H9 (cell line): ENCODE data around the gene LPP. TPM values are rescaled to one million over a fixed set of nuclear protein-coding genes. Genes with fewer than 3 reads are reported as not detected.

ENCODE experiments used
- DNase-seq: peaks from one replicate; pipeline ENCODE4 v3.0.0-alpha.2; 2017
- H2AFZ ChIP-seq: one replicate; pipeline ENCODE4 v1.6.1; 2013; ENCODE audit warnings: mild to moderate bottlenecking, low read length, control low read depth, moderate library complexity
- H2AK5ac ChIP-seq: 2 replicates; pipeline ENCODE4 v1.6.1; 2013; ENCODE audit warnings: low read length, control low read depth, mixed read lengths; ENCODE audit not compliant: insufficient read length
- H2BK120ac ChIP-seq: one replicate; pipeline ENCODE4 v1.6.1; 2013; ENCODE audit warnings: low read depth, mild to moderate bottlenecking, low read length, control low read depth, inconsistent platforms; ENCODE audit not compliant: poor library complexity, severe bottlenecking
- H2BK12ac ChIP-seq: 2 replicates; pipeline ENCODE4 v1.6.1; 2013; ENCODE audit warnings: low read length, control low read depth, mixed read lengths, low read depth; ENCODE audit not compliant: insufficient read length
- H2BK15ac ChIP-seq: 2 replicates; pipeline ENCODE4 v1.6.1; 2013; ENCODE audit warnings: low read depth, low read length, control low read depth
- H2BK20ac ChIP-seq: one replicate; pipeline ENCODE4 v1.6.1; 2013; ENCODE audit warnings: low read depth, mild to moderate bottlenecking, low read length, control low read depth, inconsistent platforms; ENCODE audit not compliant: poor library complexity, severe bottlenecking
- H2BK5ac ChIP-seq: 2 replicates; pipeline ENCODE4 v1.6.1; 2013; ENCODE audit warnings: low read length, control low read depth, mixed read lengths; ENCODE audit not compliant: insufficient read length
- H3K14ac ChIP-seq: 2 replicates; pipeline ENCODE4 v1.6.1; 2013; ENCODE audit warnings: low read length, control low read depth; ENCODE audit not compliant: insufficient read depth
- H3K18ac ChIP-seq: 2 replicates; pipeline ENCODE4 v1.6.1; 2013; ENCODE audit warnings: low read depth, mild to moderate bottlenecking, mixed read lengths, low read length, control low read depth; ENCODE audit not compliant: insufficient read length
- H3K23ac ChIP-seq: 2 replicates; pipeline ENCODE4 v1.6.1; 2013; ENCODE audit warnings: low read length, control low read depth, mixed read lengths, low read depth; ENCODE audit not compliant: insufficient read length
- H3K23me2 ChIP-seq: 2 replicates; pipeline ENCODE4 v1.6.1; 2013; ENCODE audit warnings: low read depth, mild to moderate bottlenecking, mixed read lengths, low read length, control low read depth; ENCODE audit not compliant: insufficient read length, poor library complexity, severe bottlenecking
- H3K27ac ChIP-seq: 2 replicates; pipeline ENCODE4 v1.5.1; 2013; ENCODE audit warnings: low read length, control low read depth, mixed read lengths, low read depth; ENCODE audit not compliant: insufficient read length
- H3K27me3 ChIP-seq: 2 replicates; pipeline ENCODE4 v1.6.1; 2013; ENCODE audit warnings: low read length, control low read depth, inconsistent platforms; ENCODE audit not compliant: insufficient read depth
- H3K4ac ChIP-seq: 2 replicates; pipeline ENCODE4 v1.6.1; 2013; ENCODE audit warnings: low read depth, mild to moderate bottlenecking, control low read depth, inconsistent platforms, low read length, moderate library complexity
- H3K4me1 ChIP-seq: 2 replicates; pipeline ENCODE4 v1.6.1; 2013; ENCODE audit warnings: low read length, control low read depth, inconsistent platforms; ENCODE audit not compliant: insufficient read depth
- H3K4me2 ChIP-seq: 2 replicates; pipeline ENCODE4 v1.6.1; 2013; ENCODE audit warnings: low read length, control low read depth, mixed read lengths; ENCODE audit not compliant: insufficient read length, insufficient read depth
- H3K56ac ChIP-seq: 2 replicates; pipeline ENCODE4 v1.6.1; 2013; ENCODE audit warnings: low read depth, mild to moderate bottlenecking, mixed read lengths, low read length, control low read depth; ENCODE audit not compliant: insufficient read length
- H3K79me1 ChIP-seq: 2 replicates; pipeline ENCODE4 v1.6.1; 2013; ENCODE audit warnings: low read depth, mild to moderate bottlenecking, moderate library complexity, low read length, control low read depth, inconsistent platforms; ENCODE audit not compliant: insufficient read depth, poor library complexity, severe bottlenecking
- H3K79me2 ChIP-seq: 2 replicates; pipeline ENCODE4 v1.6.1; 2013; ENCODE audit warnings: low read length, control low read depth, inconsistent platforms; ENCODE audit not compliant: insufficient read depth
- H3K9ac ChIP-seq: 2 replicates; pipeline ENCODE4 v1.6.1; 2013; ENCODE audit warnings: low read length, control low read depth, mixed read lengths; ENCODE audit not compliant: insufficient read length; ENCODE audit errors: extremely low read depth
- H3K9me3 ChIP-seq: one replicate; pipeline ENCODE4 v1.6.1; 2013; ENCODE audit warnings: low read depth, low read length, inconsistent platforms; ENCODE audit not compliant: control insufficient read depth
- H3T11ph ChIP-seq: one replicate; pipeline ENCODE4 v1.6.1; 2013; ENCODE audit warnings: mild to moderate bottlenecking, low read length, control low read depth, inconsistent platforms
- H4K20me1 ChIP-seq: one replicate; pipeline ENCODE4 v1.6.1; 2013; ENCODE audit not compliant: control insufficient read depth, insufficient read length, insufficient read depth
- H4K5ac ChIP-seq: 2 replicates; pipeline ENCODE4 v1.6.1; 2013; ENCODE audit warnings: low read depth, mild to moderate bottlenecking, mixed read lengths, low read length, control low read depth; ENCODE audit not compliant: insufficient read length
- H4K8ac ChIP-seq: replicated peaks from 2 replicates; pipeline ENCODE4 v1.6.1; 2013; ENCODE audit warnings: low read length, control low read depth, mixed read lengths, low read depth; ENCODE audit not compliant: insufficient read length
- H4K91ac ChIP-seq: 2 replicates; pipeline ENCODE4 v1.6.1; 2013; ENCODE audit warnings: low read depth, mild to moderate bottlenecking, moderate library complexity, mixed read lengths, low read length, control low read depth; ENCODE audit not compliant: insufficient read length
- H3K27ac Mint-ChIP-seq, 3 experiments: 2 replicates in 2 of 3; 3 replicates in 1 of 3; pipeline ENCODE4 v1.8.0; 2020 to 2021; ENCODE audit warnings: mixed read lengths in 3 of 3, mild to moderate bottlenecking in 1 of 3, moderate library complexity in 1 of 3
- H3K27me3 Mint-ChIP-seq: 2 replicates; pipeline ENCODE4 v1.8.0; 2021; ENCODE audit warnings: low read depth, mild to moderate bottlenecking, moderate library complexity, mixed read lengths
- H3K36me3 Mint-ChIP-seq, 3 experiments: 2 replicates in 2 of 3; 3 replicates in 1 of 3; pipeline ENCODE4 v1.8.0; 2020 to 2021; ENCODE audit warnings: low read depth in 3 of 3, mixed read lengths in 3 of 3; ENCODE audit not compliant: insufficient read depth in 1 of 3
- H3K4me1 Mint-ChIP-seq, 2 experiments: 2 replicates each; pipeline ENCODE4 v1.8.0; 2020; ENCODE audit warnings: mixed read lengths in 2 of 2
- H3K4me3 Mint-ChIP-seq, 2 experiments: 2 replicates in 1 of 2; 3 replicates in 1 of 2; pipeline ENCODE4 v1.8.0; 2020 to 2021; ENCODE audit warnings: mild to moderate bottlenecking in 2 of 2, mixed read lengths in 2 of 2, moderate library complexity in 1 of 2
- H3K9me3 Mint-ChIP-seq, 2 experiments: 2 replicates in 1 of 2; 3 replicates in 1 of 2; pipeline ENCODE4 v1.8.0; 2020; ENCODE audit warnings: mild to moderate bottlenecking in 2 of 2, mixed read lengths in 2 of 2, moderate library complexity in 1 of 2
- CTCF ChIP-seq: fragments of 200-600 bp; sonication (generic); conservative IDR thresholded peaks from 3 replicates; pipeline ENCODE4 v1.8.0; 2021; ENCODE audit warnings: antibody characterized with exemption, mild to moderate bottlenecking
- WGBS: extraction: QIAGEN DNeasy Blood & Tissue Kit; methylation state at CpG from one replicate; pipeline ENCODE4 v1.1.7; 2013; ENCODE audit warnings: missing lambda C conversion rate, low lambda C conversion rate, mixed read lengths; ENCODE audit not compliant: insufficient read length; ENCODE audit errors: extremely low coverage; 5-methylcytosine and 5-hydroxymethylcytosine counted together
- total RNA-seq: library from RNA; stranded (reverse); gene quantifications from 2 replicates; pipeline ENCODE4 v1.2.1, GENCODE V29; 2021

The LPP gene
- total RNA-seq, 1 experiment from 2014 or later: 64.6 TPM

DNA sequence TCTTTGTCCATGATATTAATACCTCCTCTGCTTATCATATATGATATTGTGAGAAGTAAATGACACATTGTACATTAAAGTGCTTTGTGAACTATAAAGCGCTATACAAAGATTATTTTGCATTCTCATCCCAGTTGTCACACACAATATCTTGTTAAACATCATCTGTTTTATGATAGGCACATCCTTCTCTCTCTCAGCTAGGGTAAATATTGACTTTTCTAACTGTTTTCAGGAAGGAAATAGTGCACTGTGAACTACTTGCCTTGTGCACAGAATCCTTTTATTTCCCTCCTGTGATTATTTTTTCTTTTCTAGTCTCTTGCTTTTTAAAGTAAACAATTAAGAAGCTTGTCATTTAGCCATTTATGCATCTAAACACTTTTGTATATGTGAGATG, 388.2 kb downstream of the LPP start:
- Mint-ChIP-seq H3K27ac (no peak overlapping the region), H3K9me3 (no peaks in the 10 kb centered on the region), H3K4me3 (no peak overlapping the region), H3K36me3 (no peaks in the 10 kb centered on the region), H3K27me3 (no peaks in the 10 kb centered on the region), H3K4me1 (peaks cover 0 to 2% of the 10 kb centered on the region in 2 experiments; a peak in 2 of 4 replicates)
- H2BK12ac ChIP-seq: no peak overlapping the region
- H3K4ac ChIP-seq: no peak overlapping the region
- no peaks in the 10 kb centered on the region for H3K79me2 ChIP-seq
- no peak overlapping the region for H2BK120ac ChIP-seq
- no peaks in the 10 kb centered on the region for H3K23me2 ChIP-seq
- no peak overlapping the region for H2BK20ac ChIP-seq
- no peak overlapping the region for H2BK5ac ChIP-seq
- no peak overlapping the region for H2AK5ac ChIP-seq
- no peak overlapping the region for H3K14ac ChIP-seq
- no peak overlapping the region for H4K5ac ChIP-seq
- H3K56ac ChIP-seq: no peak overlapping the region
- H3T11ph ChIP-seq: no peak overlapping the region
- H3K23ac ChIP-seq: no peak overlapping the region
- no peak overlapping the region for H3K27ac ChIP-seq
- no peaks in the 10 kb centered on the region for H3K79me1 ChIP-seq
- no peak overlapping the region for H2AFZ ChIP-seq
- H4K91ac ChIP-seq: no peak overlapping the region
- DNase-seq: no peak
- H4K20me1 ChIP-seq: no peaks in the 10 kb centered on the region
- H3K27me3 ChIP-seq: no peaks in the 10 kb centered on the region
- no peak overlapping the region for H3K9ac ChIP-seq
- no peak overlapping the region for H3K18ac ChIP-seq
- WGBS: no CpG with 5 or more reads among the region's 1 CpG
- no peaks in the 10 kb centered on the region for H3K4me1 ChIP-seq
- no peak overlapping the region for H3K4me2 ChIP-seq
- no peak for TF ChIP-seq CTCF
- H3K9me3 ChIP-seq: no peaks in the 10 kb centered on the region
- H2BK15ac ChIP-seq: no peak overlapping the region
- H4K8ac ChIP-seq: no peak overlapping the region
